ENCODE results near the gene PDCD6IP.
A peak's percentile ranks its signal among the peaks of the same experiment; 100 is the strongest.
"Not testable (repeated sequence)": the region's sequence is repeated elsewhere in the genome, so short reads cannot be mapped to it uniquely, and the experiment has no call there.

Gene PDCD6IP

DNA sequence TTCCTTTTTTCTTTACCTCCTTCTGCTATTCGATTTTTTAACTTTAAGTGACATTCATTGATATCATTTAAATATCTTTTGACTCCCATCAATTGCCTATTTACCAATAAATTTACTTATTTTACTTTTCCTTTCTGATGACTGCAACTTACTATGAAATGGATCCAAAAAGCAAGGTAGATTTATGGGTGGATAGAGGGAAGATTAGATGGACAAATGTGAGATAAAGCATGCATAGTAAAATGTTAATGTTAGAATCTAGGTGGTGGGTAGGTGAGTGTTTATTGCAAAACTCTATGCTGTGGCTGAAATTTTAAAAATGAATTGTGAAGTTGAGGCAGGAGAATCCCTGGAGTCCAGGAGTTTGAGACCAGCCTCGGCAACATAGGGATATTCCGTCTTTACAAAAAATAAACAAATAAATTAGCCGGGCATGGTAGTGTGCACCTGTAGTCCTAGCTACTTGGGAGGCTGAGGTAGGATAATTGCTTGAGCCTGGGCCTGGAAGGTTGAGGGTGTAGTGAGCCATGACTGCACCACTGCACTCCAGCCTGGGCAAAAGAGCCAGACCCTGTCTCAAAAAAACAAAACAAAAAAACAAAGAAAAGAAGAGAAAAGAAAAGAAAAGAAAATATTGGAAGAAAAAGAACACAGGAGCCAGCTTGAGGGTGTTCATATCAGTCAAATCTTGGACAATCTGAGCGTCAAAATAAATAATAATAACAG is 6.1 kb upstream of the PDCD6IP start:
- DNase-seq (ENCODE audit: low spot score) = no peak

DNA sequence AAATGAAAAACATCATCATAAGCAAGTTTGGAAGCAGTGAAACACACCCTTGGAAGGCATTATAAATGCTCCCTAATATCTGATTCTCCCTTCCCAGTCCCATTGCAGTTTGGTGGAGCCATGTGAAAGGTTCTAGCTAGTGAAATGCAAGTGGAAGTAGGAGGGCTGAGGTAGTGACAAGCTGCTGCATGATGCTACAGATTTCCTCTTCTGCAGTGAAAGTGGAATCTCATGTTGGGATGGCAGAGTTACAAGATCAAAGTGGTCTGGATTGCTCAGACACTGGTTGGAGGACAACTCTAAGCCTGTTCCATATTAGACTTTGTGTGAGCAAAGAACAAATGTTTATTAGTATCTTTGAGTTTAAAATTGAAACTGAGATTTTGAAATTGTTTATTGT is 3.3 kb upstream of the PDCD6IP start:
- no peak for DNase-seq (ENCODE audit: low spot score)

DNA sequence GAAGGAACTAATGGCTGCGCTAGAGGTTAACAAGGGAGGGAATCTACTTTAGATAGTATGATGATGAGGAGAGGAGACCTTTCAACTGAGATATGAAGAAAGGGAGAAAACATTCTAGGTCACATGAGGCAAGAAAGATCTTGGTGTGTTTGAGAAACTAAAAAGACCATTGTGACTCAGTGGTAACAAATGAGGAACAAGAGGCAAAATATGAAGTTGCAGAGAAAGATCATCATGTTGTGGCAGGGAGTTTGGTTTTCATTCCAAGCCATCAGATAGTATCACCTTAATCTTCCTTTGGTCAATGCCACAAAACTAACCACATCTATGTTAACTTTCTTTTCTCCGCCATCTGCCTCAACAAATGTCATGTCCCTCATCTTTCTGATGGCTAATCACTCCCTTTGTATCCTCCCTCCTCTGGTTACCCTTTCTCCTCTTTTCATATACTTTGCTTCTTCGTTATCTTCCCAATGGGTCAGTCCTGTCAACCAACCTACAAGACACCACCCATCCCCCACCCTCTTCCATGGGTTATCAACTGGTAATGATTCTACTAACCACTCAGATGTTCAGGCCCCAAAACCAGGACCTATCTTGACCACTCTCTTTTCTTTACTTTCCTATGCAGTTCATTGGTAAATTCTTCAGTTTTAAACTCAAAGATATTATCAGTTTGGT is 2.4 kb upstream of the PDCD6IP start:
- DNase-seq (ENCODE audit: low spot score) = no peak

DNA sequence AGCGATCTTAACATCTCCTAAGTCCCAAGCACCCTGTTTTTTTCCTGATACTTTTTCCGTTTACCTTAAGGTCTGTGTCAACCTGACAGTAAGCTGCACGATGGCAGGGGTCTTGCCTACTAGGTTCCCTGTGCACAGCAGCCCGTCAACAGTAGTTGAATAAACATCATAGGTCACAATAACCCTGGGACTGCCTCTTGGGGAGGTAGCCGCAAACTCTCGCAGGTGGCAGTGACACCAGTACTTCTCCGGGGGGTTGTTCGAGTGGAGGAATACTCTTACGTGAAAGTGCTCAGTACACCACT is 365 bp upstream of the PDCD6IP start:
- no peak for DNase-seq (ENCODE audit: low spot score)

DNA sequence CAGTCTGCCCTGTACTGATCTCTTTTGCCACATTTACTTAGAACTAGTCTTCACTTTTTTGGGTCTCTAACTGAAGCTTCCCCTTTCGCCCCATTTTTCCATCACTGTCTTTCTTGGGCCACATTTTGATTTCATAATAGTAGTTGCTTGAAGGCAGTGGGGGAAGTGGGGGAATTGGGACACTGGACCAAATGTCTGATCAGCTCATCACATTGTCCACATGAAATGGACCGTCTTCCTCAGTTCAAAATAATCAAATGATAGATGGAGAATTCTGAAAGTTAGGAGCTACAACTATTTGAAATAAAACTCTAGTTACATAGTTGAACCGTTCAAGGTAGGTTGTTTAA is 747 bp downstream of the PDCD6IP start:
- no peak for DNase-seq (ENCODE audit: low spot score)

DNA sequence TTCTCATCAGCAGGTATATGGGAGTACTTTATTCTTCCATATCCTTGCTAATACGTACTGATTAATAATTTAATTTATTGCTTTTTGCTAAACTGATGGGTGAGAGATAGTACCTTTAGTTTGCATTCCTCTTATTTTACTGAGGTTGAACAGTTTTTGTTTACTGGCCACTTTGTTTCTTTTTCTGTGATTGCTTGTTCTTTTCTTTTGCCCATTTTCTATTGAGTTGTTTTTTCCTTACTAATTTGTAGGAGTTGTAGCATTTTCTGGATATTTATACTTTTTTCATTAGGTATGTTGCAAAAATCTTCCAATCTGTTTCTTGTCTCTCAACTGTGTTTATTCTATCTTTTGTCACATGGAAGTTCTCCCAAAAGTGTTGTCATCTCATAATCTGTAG is 4.8 kb downstream of the PDCD6IP start:
- no peak for DNase-seq (ENCODE audit: low spot score)

DNA sequence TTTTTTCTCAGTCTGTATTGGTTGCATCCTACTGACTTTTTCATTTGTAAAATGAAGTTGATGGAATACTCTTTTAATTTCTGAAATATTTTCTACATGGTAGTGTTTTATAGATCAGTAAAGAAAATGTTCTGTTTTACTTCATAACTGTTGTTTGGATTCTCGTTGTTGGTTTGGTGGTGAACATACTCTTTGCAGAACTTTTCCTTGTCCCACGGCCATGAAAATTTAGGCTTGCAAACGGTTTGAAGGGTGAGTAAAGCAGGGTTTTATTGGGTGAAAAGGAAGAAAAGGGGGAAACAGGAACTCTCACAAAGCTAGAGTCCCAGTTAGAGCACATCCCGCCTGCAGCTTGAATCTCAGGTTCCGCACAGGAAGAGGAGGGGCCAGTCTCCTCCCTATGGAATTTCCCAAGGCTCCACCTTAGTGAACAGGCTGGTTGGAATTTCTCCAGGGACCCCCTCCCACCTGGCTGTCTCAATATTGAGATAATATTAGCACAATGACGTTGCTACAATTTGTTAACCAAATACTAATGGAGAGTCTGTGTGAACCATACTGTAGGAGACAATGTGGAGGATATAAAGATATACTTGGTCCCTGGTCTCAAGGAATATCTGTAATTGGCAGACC is 5.6 kb downstream of the PDCD6IP start:
- DNase-seq (ENCODE audit: low spot score) = no peak

DNA sequence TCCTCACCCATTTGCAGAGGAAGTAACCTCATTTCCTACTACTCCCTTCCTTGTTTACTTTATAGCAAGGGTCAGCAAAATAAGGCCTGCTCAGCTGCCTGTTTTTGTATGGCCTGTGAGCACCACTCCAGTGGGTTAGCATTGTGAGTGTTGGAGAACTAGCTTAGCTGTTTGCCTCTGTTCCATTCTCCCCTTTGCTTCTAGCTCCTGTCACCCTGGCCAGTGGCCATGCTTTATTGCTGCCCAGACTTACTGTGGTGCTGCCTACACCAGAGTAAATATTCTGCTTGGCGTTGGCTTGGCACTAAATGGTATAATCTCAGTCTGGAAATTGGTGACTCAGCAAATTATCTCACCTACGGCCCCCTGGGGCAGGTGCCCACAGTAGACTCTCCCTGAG is 8.8 kb downstream of the PDCD6IP start:
- DNase-seq (ENCODE audit: low spot score) = no peak

DNA sequence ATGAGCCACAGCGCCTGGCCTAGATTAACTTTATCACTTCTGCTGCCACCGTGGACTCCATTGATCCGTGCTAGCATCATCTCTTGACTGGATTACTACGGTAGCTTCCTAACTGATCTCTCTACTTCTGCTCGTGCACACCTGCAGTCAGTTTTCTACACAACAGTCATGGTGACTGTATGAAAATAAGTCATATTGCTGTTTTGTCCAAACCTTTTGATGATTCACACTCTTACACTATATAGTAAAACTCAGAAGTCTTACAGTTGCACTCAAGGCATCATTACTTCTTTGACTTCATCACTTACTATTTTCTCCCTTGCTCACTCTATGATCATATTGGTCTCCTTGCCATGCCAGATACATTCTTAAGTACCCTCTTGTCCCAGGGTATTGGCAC is 10.1 kb downstream of the PDCD6IP start:
- peak; percentile 76 for DNase-seq (ENCODE audit: low spot score)

DNA sequence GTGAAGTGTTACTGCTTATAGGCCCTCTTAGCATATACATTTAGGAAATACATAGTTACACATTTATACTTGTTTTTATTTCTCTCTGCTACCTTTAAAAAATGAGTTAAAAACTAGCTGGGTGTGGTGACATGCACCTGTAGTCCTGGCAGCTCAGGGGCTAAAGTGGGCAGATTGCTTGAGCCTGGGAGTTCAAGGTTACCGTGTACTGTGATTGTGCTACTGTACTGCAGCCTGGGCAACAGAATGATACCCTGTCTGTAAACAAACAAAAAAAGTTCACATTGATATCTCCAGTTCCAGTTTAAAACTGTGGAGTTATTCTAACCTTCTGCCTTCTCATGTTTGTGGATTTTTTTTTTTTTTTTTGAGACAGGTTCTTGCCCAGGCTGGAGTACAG is 12.1 kb downstream of the PDCD6IP start:
- no peak for DNase-seq (ENCODE audit: low spot score)

DNA sequence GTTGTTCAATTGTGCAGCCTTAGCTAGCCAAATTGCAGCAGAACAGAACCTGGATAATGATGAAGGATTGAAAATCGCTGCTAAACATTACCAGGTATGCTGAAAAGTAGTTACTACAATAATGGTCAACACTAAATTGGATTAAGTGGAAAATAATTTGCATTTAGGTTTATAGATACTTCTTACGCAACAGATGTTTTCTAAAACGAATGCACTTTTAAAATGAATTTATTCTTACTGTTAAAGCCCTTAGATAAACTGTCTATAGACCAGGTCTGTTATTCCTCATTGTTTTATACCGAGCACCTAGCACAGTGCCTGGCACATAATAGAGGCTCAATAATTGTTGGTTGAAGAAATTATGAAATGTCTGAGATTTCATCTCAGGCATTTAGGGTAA is 23.6 kb downstream of the PDCD6IP start:
- no peak for DNase-seq (ENCODE audit: low spot score)

DNA sequence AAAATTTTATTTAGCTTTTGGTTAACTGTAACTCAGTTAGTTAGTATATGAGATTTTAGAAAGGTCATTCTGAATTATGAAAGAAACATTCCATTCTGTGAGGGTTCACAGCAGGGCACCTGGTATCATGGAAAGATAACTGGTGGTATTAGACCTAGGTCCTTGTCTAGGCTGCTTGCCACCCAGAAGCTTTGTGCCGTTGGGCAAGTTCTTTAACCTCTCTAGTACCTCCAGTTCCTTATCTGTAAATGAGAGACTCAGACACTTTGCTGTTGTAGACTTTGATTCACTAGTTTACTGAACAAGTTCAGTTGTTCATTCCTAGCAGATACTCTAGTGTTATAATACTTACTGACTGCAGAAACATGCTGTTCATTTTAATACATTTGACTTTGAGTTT is 25.4 kb downstream of the PDCD6IP start:
- no peak for DNase-seq (ENCODE audit: low spot score)

DNA sequence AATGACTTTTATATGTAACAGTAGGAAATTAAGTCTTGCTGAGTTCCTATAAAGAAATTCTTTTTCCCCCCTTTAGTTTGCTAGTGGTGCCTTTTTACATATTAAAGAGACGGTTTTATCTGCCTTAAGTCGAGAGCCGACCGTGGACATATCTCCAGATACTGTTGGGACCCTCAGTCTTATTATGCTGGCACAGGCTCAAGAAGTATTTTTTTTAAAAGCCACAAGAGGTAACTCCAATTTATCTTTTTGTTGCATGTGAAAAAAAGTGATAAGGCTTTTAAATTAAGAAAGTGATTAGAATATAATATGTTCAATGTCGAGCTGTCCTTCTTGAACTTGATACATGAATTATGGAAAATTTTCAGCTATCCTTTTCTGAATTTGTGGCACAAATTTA is 26.7 kb downstream of the PDCD6IP start:
- no peak for DNase-seq (ENCODE audit: low spot score)

DNA sequence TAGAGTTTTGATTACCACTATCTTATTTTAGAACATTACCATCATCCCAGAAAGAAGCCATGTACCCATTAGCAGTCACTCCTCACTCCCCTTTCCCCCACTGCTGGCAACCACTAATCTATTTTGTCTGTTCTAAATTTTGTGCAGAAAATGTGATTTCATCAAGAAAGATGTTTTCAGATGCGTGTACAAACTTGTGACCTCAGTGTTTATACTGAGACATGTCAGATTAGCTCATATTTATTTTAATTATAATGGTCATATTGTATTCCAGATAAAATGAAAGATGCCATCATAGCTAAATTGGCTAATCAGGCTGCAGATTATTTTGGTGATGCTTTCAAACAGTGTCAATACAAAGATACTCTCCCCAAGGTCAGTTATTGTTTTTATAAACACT is 27.8 kb downstream of the PDCD6IP start:
- no peak for DNase-seq (ENCODE audit: low spot score)

DNA sequence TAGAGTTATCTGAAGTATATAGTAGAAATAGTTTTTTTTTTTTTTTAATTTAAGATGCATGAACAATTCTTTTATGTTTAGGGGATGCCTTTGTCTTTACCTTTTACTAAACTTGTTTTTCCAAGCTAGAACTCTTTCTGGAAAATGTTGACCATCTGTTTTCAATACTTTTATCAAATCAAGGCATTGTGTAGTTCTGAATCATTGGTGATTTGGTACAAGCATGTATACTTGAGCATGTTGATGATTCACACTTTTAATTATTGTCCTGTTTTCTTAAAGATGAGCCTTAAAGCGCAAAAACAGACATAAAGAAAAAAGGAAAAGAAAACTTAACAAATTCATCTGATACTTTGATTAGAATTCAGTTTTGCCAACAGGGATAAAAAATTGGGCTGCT is 28.3 kb downstream of the PDCD6IP start:
- DNase-seq (ENCODE audit: low spot score) = no peak

DNA sequence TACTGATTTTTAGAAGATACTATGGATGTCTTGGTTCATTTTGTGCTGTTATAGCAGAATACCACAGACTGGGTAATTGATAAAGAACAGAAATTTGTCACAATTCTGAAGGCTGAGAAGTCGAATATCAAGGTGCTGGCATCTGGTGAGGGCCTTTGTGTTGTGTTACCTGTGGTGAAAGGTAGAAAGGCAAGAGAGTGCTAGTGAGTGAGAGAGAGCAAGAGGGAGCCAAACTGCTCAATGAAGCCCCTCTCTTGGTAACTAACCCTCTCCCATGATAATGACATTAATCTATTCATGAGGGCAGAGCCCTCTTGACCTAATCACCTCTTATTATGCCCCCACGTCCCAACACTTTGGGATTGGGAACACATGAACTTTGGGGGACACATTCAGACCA is 31.3 kb downstream of the PDCD6IP start:
- DNase-seq (ENCODE audit: low spot score) = no peak

DNA sequence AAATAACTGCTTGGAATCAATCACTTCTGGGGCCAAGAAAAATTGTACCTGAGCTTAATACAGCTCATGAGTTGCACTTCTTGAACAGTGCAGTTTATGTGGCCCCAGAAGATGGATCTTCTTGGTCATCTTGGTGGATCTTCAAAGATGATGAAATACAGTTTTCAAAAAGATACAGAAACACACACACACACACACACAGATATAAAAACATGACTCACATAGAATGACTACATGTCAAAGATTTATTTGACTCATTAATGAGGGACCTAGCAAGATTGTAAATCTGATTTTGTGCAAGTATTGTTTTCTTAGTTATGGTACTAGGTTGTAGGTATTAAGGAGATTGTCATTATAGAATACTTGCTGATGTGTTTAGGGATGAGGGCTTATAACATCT is 32.6 kb downstream of the PDCD6IP start:
- peak; percentile 40 for DNase-seq (ENCODE audit: low spot score)

DNA sequence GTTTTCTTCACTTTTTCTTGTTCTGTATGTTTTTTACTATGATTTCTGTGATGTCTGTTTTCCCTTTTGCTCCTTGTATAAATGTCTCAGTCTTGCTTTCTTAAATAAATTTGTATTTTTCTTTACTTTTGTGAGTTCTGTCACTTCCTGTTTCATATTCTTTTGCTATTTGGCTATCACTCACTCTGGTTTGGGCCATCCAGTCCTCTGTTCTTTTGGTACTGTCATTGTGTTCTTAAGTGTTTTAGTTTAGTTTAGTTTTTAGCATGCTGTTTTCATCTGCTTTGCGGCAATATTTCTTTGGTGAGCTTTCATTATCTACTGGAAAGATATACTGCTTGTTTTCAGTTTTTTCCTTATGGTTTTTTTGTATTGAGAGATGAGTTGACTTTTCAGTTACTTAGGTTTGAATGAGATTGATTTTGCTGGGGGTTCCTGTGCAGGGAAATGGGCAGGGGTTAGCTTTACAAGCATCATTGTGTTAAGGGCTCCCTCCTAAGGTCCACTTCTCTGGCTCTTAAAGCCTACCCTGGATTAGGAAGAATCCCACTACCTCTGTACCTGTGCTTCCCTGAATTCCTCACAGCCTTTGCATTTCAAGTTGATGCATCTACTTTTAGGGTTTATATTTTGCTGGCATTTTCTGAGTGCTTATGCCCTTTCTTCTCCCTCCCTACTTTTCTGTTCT is 35.1 kb downstream of the PDCD6IP start:
- no peak for DNase-seq (ENCODE audit: low spot score)

DNA sequence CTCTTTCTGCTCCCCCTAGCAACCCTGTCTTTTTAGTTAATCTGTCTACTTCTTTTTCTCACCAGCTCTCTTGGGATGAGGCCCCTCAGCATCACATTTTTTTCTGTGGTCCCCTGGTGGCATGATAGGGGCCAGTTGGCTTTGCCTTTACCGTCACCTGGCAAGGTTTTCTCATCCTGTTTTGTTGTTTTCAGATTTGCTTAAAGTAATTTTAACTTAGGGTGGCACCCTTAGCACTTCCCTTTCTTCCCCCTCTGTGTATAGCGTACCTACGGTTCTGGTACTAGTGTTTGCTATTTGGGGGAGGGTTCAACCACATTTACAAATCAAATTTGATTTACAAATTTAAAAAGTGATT is 35.6 kb downstream of the PDCD6IP start:
- DNase-seq (ENCODE audit: low spot score) = no peak

DNA sequence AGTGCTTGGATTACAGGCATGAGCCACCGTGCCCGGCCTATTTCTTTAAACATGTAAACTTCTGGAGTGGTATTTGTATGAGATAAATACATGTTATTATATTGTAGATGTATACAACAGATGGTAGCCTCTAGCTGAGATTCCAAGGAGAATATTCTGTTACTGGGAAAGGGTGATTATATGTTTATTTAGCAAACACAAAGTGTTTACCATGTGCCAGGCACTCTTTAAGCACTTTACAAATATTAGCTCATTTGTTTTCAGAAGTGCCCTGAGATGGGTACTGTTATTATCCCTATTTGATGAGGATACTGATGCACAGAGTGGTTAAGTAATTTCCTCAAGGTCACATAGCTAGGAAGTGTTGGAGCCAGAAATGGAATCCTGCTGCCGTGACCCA is 38.8 kb downstream of the PDCD6IP start:
- not testable (repeated sequence) for DNase-seq (ENCODE audit: low spot score)

DNA sequence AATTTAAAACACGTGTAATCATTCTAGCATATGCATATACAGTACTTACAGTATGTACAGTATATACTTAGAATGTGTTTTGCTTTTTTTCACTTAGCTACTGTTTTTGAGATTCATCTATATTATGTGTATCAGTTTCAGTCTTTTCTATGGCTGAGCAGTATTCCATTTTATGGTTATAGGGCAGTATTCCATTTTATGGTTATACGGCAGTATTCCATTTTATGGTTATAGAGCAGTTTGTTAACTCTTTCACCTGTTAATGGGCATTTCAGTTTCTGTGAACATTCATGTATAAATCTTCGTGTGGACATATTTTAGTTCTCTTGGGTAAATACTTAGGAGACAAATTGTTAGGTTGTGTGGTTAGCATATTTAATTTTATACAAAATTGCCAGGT is 40.9 kb downstream of the PDCD6IP start:
- no peak for DNase-seq (ENCODE audit: low spot score)

DNA sequence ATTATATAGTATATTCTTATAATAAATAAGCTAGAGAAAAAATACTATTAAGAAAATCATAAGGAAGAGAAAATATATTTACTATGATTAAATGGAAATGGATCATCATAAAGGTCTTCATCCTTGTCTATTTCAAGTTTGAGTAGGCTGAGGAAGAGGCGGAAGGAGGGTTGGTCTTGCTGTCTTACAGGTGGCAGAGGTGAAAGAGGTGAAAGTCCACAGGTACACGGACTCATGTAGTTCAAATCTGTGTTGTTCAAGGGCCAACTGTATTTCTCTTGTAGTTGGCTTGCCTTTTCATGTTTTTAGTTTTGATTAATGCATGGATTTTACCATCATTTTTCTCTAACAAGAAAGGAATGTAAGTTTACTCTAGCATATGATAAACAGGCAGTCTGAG is 41.7 kb downstream of the PDCD6IP start:
- DNase-seq (ENCODE audit: low spot score) = no peak

DNA sequence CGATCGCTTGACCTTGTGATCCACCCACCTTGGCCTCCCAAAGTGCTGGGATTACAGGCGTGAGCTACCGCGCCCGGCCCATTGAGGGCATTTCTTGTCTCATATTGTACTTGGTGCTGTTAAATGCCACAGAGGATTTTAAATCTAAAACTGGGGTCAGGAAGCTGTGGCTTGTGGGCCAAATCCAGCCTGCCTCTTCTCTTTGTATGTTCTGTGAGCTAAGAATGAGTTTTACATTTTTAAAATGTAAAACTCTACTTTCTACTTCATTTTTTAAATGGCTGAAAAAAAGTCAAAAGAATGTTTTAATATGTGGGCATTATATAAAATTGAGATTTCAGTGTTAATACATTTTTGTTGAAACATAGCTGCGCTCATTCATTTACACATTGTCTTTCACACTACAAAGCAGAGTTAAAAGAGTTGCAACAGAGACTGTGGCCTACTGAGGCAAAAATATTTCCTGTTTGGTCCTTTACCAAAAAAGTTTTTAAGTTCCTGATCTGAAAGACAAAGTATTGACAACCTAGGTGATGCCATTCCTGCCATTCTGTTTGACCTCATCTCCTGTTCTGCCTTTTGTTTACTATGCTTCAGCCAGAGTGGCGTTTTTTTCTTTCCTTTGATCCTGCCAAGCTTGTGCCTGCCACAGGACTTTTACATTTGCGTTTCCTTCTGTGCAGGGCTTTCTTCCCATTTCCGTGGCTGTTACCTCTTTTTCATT is 50.4 kb downstream of the PDCD6IP start:
- no peak for DNase-seq (ENCODE audit: low spot score)
